ENCODE measurements around the gene CARD18.
"Not testable (repeated sequence)": the region's sequence is repeated elsewhere in the genome, so short reads cannot be mapped to it uniquely, and the experiment has no call there.

Gene CARD18

GRCh38 chr11:105132716-105133511, 6.7 kb downstream of the CARD18 start:
- no peak for DNase-seq

GRCh38 chr11:105130189-105130813, 9.3 kb downstream of the CARD18 start:
- no peak for DNase-seq

GRCh38 chr11:105124756-105125155, 14.8 kb downstream of the CARD18 start:
- no peak for DNase-seq

- no peak for DNase-seq
Measured at GRCh38 chr11:105111145-105111944, 28.2 kb downstream of the CARD18 start.

GRCh38 chr11:105110688-105111030, 28.9 kb downstream of the CARD18 start:
- no peak for DNase-seq

GRCh38 chr11:105109855-105110687, 29.5 kb downstream of the CARD18 start:
- DNase-seq = no peak

- DNase-seq = no peak
Measured at GRCh38 chr11:105109321-105109720, 30.2 kb downstream of the CARD18 start.

GRCh38 chr11:105108247-105108646, 31.3 kb downstream of the CARD18 start:
- DNase-seq = no peak

GRCh38 chr11:105107226-105107825, 32.2 kb downstream of the CARD18 start:
- DNase-seq = peak; percentile 20

GRCh38 chr11:105106140-105106539, 33.4 kb downstream of the CARD18 start:
- DNase-seq = no peak

GRCh38 chr11:105104292-105104691, 35.3 kb downstream of the CARD18 start:
- DNase-seq = no peak

GRCh38 chr11:105103336-105103735, 36.2 kb downstream of the CARD18 start:
- no peak for DNase-seq

- not testable (repeated sequence) for DNase-seq
Measured at GRCh38 chr11:105102079-105102581, 37.4 kb downstream of the CARD18 start.

- no peak for DNase-seq
Measured at GRCh38 chr11:105100981-105101630, 38.5 kb downstream of the CARD18 start.

GRCh38 chr11:105100206-105100605, 39.4 kb downstream of the CARD18 start:
- DNase-seq = peak; percentile 45

- DNase-seq = not testable (repeated sequence)
Measured at GRCh38 chr11:105099594-105099993, 40.0 kb downstream of the CARD18 start.

- no peak for DNase-seq
Measured at GRCh38 chr11:105092256-105093239, 47.0 kb downstream of the CARD18 start.
